Erythroblast (primary cell): ENCODE data around the gene QRFP.

Experiments
- DNase-seq, 2 experiments: peaks; one replicate each; lab custom pipeline; 2025; lab: John Stamatoyannopoulos, UW
- GATA1 ChIP-seq: IDR thresholded peaks from 2 replicates; pipeline ENCODE4 v1.6.1; 2011; ENCODE audit warnings: low read depth, mild to moderate bottlenecking, control low read depth, low read length, moderate library complexity
- POLR2A ChIP-seq: IDR thresholded peaks from 2 replicates; pipeline ENCODE4 v1.6.1; 2011; ENCODE audit warnings: mild to moderate bottlenecking, low read length

Gene QRFP

GRCh38 chr9:130937146-130938076 lies 40.8 kb upstream of the QRFP start:
- no peak for DNase-seq
- TF ChIP-seq POLR2A, result no peak
- no peak for TF ChIP-seq GATA1

GRCh38 chr9:130936285-130937117 lies 39.9 kb upstream of the QRFP start:
- TF ChIP-seq POLR2A (no peak), GATA1 (no peak)

GRCh38 chr9:130935648-130936271 lies 39.1 kb upstream of the QRFP start:
- DNase-seq, result no peak
- TF ChIP-seq POLR2A, result no peak
- no peak for TF ChIP-seq GATA1

More at GRCh38 chr9:130936285-130937117, 39.9 kb upstream of the QRFP start:
- no peak for DNase-seq

GRCh38 chr9:130934702-130935647 lies 38.4 kb upstream of the QRFP start:
- no peak for DNase-seq
- TF ChIP-seq POLR2A, result no peak

DNA sequence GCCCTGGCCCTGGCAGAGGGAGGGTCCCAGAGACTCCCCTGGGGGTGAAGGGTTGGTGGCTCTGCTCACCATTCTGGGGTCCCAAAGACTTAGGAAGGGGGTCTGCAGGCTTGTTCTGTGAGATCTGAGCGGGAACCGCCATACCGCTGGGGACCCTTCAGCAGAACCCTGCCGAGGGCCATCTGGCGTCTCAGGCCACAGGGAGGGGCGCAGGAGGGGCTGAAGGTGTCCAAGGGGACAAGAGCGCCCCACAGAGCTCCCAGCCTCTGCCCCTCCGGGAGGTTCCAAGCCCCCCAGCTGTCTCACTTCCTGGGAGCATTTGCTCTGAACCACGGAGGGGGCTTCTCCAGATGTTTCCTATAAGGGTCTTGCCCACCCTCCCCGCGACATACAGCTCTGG lies 37.6 kb upstream of the QRFP start:
- no peak for DNase-seq
- TF ChIP-seq GATA1 (no peak), POLR2A (no peak)

DNA sequence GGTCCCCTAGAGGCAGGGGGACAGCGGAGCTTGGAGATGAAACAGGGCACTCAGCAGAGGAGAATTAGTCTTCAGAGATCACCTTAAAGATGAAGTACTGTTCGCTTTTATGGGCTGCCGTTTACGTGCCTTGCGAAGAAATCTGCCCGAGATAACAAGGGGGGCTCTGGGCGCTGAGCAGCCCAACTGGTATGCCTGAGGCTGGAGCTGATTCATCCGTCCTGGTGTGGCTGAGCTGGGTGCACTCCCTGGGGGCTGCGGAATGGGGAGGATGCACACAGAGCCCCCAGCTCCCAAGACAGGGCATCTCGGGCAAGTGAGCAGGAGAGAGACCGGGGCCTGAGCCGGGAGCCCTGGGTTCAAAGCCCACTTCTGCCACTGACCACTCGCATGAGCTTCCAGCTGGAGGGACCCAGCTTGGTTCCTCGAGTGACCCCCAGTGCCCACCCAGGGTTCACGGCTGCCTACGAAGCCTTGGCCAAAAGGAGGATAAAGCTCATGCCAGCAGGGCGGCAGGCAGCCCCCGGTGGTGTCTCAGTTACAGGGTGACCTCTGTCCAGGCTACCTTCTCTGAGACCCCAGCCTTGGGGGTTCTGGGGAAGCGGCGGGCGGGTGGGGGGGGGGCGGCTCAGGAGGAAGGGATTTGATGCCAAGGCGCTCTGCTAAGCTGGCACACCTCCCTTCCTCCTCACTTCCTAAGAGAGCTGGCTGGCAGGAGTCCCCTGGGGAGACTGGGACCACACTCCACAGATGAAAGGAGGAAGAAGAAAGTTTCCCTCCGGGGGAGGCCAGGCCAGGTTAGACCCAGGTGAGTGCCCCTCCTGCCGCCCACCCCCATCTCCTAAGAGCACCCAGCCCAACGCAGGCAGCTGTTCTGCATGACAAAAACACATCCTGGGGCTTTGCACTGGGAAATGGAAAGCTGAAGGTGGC lies 36.8 kb upstream of the QRFP start:
- no peak for TF ChIP-seq POLR2A
- no peak for TF ChIP-seq GATA1
- DNase-seq, result no peak

- DNase-seq, result no peak
- TF ChIP-seq POLR2A, result no peak
- no peak for TF ChIP-seq GATA1
Measured at GRCh38 chr9:130932255-130933079, 35.9 kb upstream of the QRFP start.

DNA sequence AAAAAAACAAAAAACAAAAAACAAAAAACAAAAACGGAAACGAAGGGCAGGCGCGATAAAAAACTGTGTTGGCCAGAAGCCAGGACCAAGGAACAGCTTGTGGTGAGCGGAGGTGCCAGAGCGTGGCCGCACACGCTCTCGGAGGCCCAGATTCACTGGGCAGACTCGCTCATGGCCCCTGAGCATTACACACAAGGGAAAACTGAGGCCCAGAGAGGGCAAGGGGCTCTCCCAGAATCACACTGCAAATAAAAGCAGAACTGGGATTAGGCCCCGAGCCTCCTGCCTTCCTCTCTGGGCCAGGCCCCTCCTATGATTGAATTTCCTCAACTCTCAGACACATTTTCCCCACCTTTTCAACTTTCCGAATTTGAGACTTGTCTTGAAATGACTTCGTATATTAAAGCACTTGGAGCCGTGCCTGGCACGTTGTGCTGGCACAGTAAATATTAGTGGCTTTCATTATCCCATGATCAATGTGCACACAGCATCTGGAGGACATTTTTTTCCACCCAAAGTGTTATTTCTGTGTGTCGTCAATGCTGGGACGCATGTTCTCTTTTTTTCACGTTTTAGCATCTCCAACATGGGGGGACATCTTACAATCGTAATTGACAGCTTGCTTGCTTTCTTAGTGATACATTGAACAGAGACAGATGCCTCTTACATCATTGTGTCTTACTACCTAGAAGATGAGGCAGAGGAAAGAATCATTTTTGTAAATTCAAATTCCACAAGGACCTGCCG lies 35.1 kb upstream of the QRFP start:
- TF ChIP-seq GATA1 (no peak), POLR2A (no peak)
- DNase-seq, result no peak

- no peak for TF ChIP-seq POLR2A
- no peak for TF ChIP-seq GATA1
Measured at GRCh38 chr9:130930804-130931349, 34.3 kb upstream of the QRFP start.

More at GRCh38 chr9:130930804-130931349, 34.3 kb upstream of the QRFP start:
- no peak for DNase-seq
